Measurements from ENCODE around the gene CORIN. TPM values are rescaled to one million over a fixed set of nuclear protein-coding genes. Genes with fewer than 3 reads are reported as not detected.

CORIN gene
- polyA plus RNA-seq, 1 donor (not counting 4 experiments of a cell fraction or from before 2014, with no cell fraction given), result 0.14 TPM

DNA sequence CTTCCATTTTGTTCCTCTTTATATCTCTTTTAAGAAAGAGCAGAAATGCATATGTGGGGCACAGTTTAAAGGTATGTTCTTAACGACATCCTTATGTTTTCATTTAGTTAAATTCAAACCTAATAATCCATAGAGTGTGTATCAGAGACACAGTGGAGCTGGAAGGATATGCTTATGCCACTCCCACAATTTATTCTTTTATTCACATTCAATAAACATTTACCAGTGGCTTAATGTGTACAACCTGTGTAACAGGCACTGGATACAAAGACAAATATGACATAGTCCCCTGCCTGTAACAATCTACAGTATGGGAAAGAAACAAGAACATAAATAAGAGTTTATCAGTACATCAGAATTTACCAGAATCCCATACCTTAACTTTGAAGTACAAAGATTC is 22.4 kb upstream of the CORIN start:
- H3K36me3 ChIP-seq (ENCODE audit: control insufficient read depth in 2 of 2, extremely low read depth in 1 of 2, insufficient read depth in 2 of 2, low read length in 2 of 2), result peaks cover 0 to 2% of the 10 kb centered on the region in 2 experiments
- H3K9me3 ChIP-seq (ENCODE audit: control insufficient read depth, low read depth, low read length), result no peaks in the 10 kb centered on the region
- no peak overlapping the region for H3K9ac ChIP-seq (ENCODE audit: control insufficient read depth, extremely low read depth, insufficient read depth, low read length)
- no peaks in the 10 kb centered on the region for H4K20me1 ChIP-seq (ENCODE audit: control insufficient read depth, extremely low read depth, insufficient read depth, low read length)
- TF ChIP-seq CTCF (optimal IDR thresholded peaks at IDR 0.05 in 1 of 3, IDR thresholded peaks at IDR 0.05 in 1 of 3, conservative IDR thresholded peaks at IDR 0.05 in 1 of 3; ENCODE audit: extremely low read depth in 1 of 3, insufficient read depth in 2 of 3, low read length in 3 of 3) (no peak), EZH2 (IDR thresholded peaks at IDR 0.05; ENCODE audit: low read length) (no peak)
- H3K9me1 ChIP-seq (ENCODE audit: control insufficient read depth, extremely low read depth, insufficient read depth, low read length), result no peaks in the 10 kb centered on the region
- H3K79me2 ChIP-seq (ENCODE audit: control insufficient read depth, insufficient read depth, low read length), result no peaks in the 10 kb centered on the region
- DNase-seq (ENCODE audit: low read depth, low spot score) (no peak), FAIRE-seq (no peak)
- H3K4me2 ChIP-seq (ENCODE audit: control insufficient read depth, extremely low read depth, insufficient read depth, low read depth, low read length), result no peak overlapping the region
- H3K27ac ChIP-seq (ENCODE audit: control insufficient read depth, insufficient read depth, low read length), result no peak overlapping the region
- H2AFZ ChIP-seq (ENCODE audit: control insufficient read depth, low read length), result no peak overlapping the region
- no peaks in the 10 kb centered on the region for H3K4me1 ChIP-seq (ENCODE audit: control insufficient read depth, extremely low read depth, insufficient read depth, low read length)
- H3K4me3 ChIP-seq (ENCODE audit: control insufficient read depth in 2 of 3, extremely low read depth in 1 of 3, insufficient read depth in 2 of 3, low read depth in 1 of 3, low read length in 3 of 3), result no peak overlapping the region
- dilution Hi-C loops (cut with MboI; ENCODE audit: extremely low pct_ligation_motif_present, low sequenced_read_pairs), result no loop called here
- no peaks in the 10 kb centered on the region for H3K27me3 ChIP-seq (ENCODE audit: control insufficient read depth, extremely low read depth, insufficient read depth, low read length)

- dilution Hi-C loops (cut with MboI; ENCODE audit: extremely low pct_ligation_motif_present, low sequenced_read_pairs), result no loop called here
- Histone ChIP-seq H3K9ac (ENCODE audit: control insufficient read depth, extremely low read depth, insufficient read depth, low read length) (no peak overlapping the region), H3K79me2 (ENCODE audit: control insufficient read depth, insufficient read depth, low read length) (no peaks in the 10 kb centered on the region), H3K9me1 (ENCODE audit: control insufficient read depth, extremely low read depth, insufficient read depth, low read length) (no peaks in the 10 kb centered on the region), H3K4me3 (ENCODE audit: control insufficient read depth in 2 of 3, extremely low read depth in 1 of 3, insufficient read depth in 2 of 3, low read depth in 1 of 3, low read length in 3 of 3) (no peak overlapping the region), H3K27ac (ENCODE audit: control insufficient read depth, insufficient read depth, low read length) (no peak overlapping the region), H3K27me3 (ENCODE audit: control insufficient read depth, extremely low read depth, insufficient read depth, low read length) (no peaks in the 10 kb centered on the region), H4K20me1 (ENCODE audit: control insufficient read depth, extremely low read depth, insufficient read depth, low read length) (no peaks in the 10 kb centered on the region), H3K36me3 (ENCODE audit: control insufficient read depth in 2 of 2, extremely low read depth in 1 of 2, insufficient read depth in 2 of 2, low read length in 2 of 2) (peaks cover 2 to 10% of the 10 kb centered on the region in 2 experiments), H3K4me1 (ENCODE audit: control insufficient read depth, extremely low read depth, insufficient read depth, low read length) (no peaks in the 10 kb centered on the region), H3K9me3 (ENCODE audit: control insufficient read depth, low read depth, low read length) (no peaks in the 10 kb centered on the region), H3K4me2 (ENCODE audit: control insufficient read depth, extremely low read depth, insufficient read depth, low read depth, low read length) (no peak overlapping the region), H2AFZ (ENCODE audit: control insufficient read depth, low read length) (no peak overlapping the region)
- TF ChIP-seq CTCF (optimal IDR thresholded peaks at IDR 0.05 in 1 of 3, IDR thresholded peaks at IDR 0.05 in 1 of 3, conservative IDR thresholded peaks at IDR 0.05 in 1 of 3; ENCODE audit: extremely low read depth in 1 of 3, insufficient read depth in 2 of 3, low read length in 3 of 3), result no peak
- TF ChIP-seq EZH2 (IDR thresholded peaks at IDR 0.05; ENCODE audit: low read length), result no peak
- no peak for FAIRE-seq
- no peak for DNase-seq (ENCODE audit: low read depth, low spot score)
Measured at GRCh38 chr4:47858006-47858405, 20.1 kb upstream of the CORIN start.

Data from keratinocyte (primary cell).